ENCODE data around the gene GTPBP4.
A peak's percentile ranks its signal among the peaks of the same experiment; 100 is the strongest.

Gene GTPBP4

DNA sequence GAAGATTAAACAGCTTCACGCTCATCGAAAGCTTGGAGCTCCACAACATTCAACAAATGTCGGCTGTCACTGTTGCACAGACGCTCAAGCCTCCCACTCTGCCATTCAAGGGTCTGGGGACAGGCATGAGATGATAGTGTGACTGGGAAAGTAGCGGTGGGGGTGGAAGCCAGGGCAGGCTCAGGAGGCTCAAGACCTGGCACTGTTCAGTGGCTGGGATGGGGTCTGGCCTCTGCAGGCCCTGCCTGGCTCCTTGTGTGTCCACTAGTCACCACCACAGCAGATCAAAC, 13.5 kb upstream of the GTPBP4 start:
- H3K27me3 Mint-ChIP-seq: no peaks in the 10 kb centered on the region

GRCh38 chr10:976316-976715, 11.9 kb upstream of the GTPBP4 start:
- Mint-ChIP-seq H3K36me3 (peaks cover 15% of the 10 kb centered on the region), H3K27me3 (no peaks in the 10 kb centered on the region), H3K4me3 (no peak overlapping the region)

More for the DNA sequence above, 13.5 kb upstream of the GTPBP4 start:
- Mint-ChIP-seq H3K4me3 (no peak overlapping the region), H3K9me3 (ENCODE audit: low read depth) (peaks cover 12% of the 10 kb centered on the region), H3K4me1 (ENCODE audit: low read depth) (no peaks in the 10 kb centered on the region), H3K27ac (no peak overlapping the region), H3K36me3 (peaks cover 7% of the 10 kb centered on the region)

DNA sequence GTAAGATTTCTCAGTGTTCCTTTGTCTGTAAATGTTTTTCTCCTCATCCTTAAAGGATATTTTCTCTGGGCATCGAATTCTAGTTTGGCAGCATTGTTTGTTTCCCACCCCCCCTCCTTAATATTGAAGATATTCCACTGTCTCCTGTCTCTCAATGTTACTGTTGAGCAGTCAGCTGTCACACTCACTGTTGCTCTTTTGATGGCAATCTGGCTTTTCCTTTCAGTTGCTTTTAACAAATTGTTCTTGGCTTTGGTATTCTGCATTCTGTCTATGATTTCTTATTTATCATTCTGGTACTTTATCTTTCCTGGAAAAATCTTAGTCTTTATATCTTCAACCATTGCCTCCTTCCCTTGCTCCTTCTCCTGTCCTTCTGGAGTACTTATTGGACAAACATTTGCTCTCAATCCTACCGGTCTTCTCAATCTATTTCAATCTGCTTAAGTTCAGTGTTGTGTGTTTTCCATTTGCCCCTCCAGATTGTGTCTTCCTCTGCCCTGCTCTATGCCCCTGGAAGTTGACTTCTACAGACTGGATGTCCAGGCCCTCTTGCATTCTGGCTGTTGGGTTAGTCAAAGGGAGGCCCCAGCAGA, 9.3 kb upstream of the GTPBP4 start:
- H3K4me3 Mint-ChIP-seq: no peak overlapping the region
- peaks cover 17% of the 10 kb centered on the region for H3K9me3 Mint-ChIP-seq (ENCODE audit: low read depth)

More at GRCh38 chr10:976316-976715, 11.9 kb upstream of the GTPBP4 start:
- Mint-ChIP-seq H3K9me3 (ENCODE audit: low read depth) (peaks cover 17% of the 10 kb centered on the region), H3K4me1 (ENCODE audit: low read depth) (no peaks in the 10 kb centered on the region), H3K27ac (no peak overlapping the region)

DNA sequence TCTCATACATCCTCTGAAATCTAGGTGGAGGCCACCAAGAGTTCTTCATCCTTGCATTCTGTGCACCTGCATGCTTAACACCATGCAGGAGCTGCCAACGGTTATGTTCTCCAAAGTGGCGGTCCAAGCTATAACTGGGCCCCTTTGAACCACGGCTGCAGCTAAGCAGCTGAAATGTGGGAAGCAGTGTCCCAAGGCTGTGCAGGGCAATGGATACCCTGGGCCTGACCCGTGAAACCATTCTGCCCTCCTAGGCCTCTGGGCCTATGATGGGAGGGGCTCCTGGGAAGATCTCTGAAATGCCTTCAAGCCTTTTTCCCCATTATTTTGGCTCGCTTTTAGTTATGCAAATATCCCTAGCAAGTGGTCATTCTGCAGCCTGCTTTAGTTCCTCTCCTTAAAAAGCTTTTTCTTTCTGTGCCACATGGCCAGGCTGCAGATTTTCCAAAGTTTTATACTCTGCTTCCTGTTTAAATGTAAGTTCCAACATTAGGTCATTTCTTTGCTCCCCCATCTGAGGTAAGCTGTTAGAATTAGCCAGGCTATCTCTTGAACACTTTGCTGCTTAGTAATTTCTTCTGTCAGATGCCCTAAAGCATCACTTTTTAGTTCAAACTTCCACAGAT, 7.7 kb upstream of the GTPBP4 start:
- H3K27me3 Mint-ChIP-seq: no peaks in the 10 kb centered on the region
- H3K27ac Mint-ChIP-seq: no peak overlapping the region
- H3K9me3 Mint-ChIP-seq (ENCODE audit: low read depth): peaks cover 17% of the 10 kb centered on the region
- no peaks in the 10 kb centered on the region for H3K4me1 Mint-ChIP-seq (ENCODE audit: low read depth)
- peaks cover 15% of the 10 kb centered on the region for H3K36me3 Mint-ChIP-seq
- no peak overlapping the region for H3K4me3 Mint-ChIP-seq

More for the DNA sequence above, 9.3 kb upstream of the GTPBP4 start:
- H3K36me3 Mint-ChIP-seq: peaks cover 15% of the 10 kb centered on the region
- no peak overlapping the region for H3K27ac Mint-ChIP-seq
- no peaks in the 10 kb centered on the region for H3K4me1 Mint-ChIP-seq (ENCODE audit: low read depth)
- no peaks in the 10 kb centered on the region for H3K27me3 Mint-ChIP-seq

DNA sequence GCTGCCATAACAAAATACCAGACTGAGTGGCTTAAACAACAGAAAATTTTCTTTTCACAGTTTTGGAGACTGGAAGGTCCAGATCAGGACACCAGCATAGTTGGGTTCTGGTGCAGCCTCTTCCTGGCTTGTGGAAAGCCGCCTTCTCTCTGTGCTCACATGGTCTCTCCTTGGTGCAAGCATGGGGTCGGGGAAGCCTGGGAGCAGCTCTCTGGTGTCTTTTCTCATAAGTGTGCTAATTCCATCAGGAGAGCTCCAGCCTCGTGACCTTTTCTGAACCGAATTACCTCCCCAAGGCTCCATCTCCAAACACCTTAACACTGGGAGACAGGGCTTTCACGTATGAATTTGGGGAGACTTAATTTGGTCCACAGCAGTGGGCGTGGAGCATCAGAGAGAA, 4.8 kb upstream of the GTPBP4 start:
- H3K27me3 Mint-ChIP-seq: no peaks in the 10 kb centered on the region
- H3K4me1 Mint-ChIP-seq (ENCODE audit: low read depth): peaks cover 12% of the 10 kb centered on the region
- H3K27ac Mint-ChIP-seq: no peak overlapping the region
- H3K9me3 Mint-ChIP-seq (ENCODE audit: low read depth): peaks cover 14% of the 10 kb centered on the region
- no peak overlapping the region for H3K4me3 Mint-ChIP-seq
- H3K36me3 Mint-ChIP-seq: peaks cover 13% of the 10 kb centered on the region

DNA sequence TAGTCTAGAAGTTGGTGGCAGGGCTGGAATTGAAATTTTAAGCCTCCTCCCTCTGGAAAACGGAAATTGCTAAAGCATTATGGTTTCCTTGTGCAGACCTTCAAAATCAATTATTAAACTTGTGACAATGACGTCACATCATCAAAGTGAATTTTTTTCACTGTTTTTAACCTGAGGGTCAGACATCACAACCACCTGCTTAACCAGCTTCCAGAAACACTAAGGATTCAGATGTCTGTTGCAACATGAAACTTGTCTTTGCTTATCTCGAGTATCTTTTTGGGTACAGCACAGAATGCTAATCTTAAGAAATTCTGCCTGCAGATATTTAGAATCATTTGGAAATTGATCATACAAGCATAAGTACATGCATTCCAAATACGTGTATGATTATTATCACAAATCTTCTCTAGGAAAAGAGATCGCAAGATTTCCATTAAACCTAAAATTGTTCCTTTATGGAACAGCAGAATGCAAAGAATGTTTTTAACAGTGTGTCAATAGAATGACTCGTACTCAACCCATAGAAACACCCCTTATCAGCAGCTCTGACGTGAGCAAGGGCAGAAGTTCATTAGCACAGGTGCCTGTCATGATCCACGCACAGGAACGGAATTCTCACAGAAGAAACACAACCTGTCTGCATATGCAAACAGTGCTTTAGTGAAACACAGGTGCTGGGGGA, 4.1 kb upstream of the GTPBP4 start:
- Mint-ChIP-seq H3K27me3 (no peaks in the 10 kb centered on the region), H3K27ac (no peak overlapping the region), H3K9me3 (ENCODE audit: low read depth) (peaks cover 7% of the 10 kb centered on the region), H3K4me1 (ENCODE audit: low read depth) (peaks cover 12% of the 10 kb centered on the region), H3K36me3 (peaks cover 10% of the 10 kb centered on the region), H3K4me3 (no peak overlapping the region)

- H3K4me1 Mint-ChIP-seq (ENCODE audit: low read depth): peaks cover 23% of the 10 kb centered on the region
- peaks cover 12% of the 10 kb centered on the region for H3K36me3 Mint-ChIP-seq
- H3K27ac Mint-ChIP-seq: no peak overlapping the region
- H3K9me3 Mint-ChIP-seq (ENCODE audit: low read depth): peaks cover 5% of the 10 kb centered on the region
- H3K4me3 Mint-ChIP-seq: no peak overlapping the region
- no peaks in the 10 kb centered on the region for H3K27me3 Mint-ChIP-seq
Observed at GRCh38 chr10:985361-985760, 2.9 kb upstream of the GTPBP4 start.

GRCh38 chr10:986137-986825, 2.0 kb upstream of the GTPBP4 start:
- Mint-ChIP-seq H3K27ac (peak overlapping the region; percentile 98), H3K27me3 (no peaks in the 10 kb centered on the region), H3K9me3 (ENCODE audit: low read depth) (no peaks in the 10 kb centered on the region), H3K4me3 (peak overlapping the region; percentile 98), H3K36me3 (peaks cover 9% of the 10 kb centered on the region), H3K4me1 (ENCODE audit: low read depth) (peaks cover 32% of the 10 kb centered on the region)

GRCh38 chr10:986881-987619, 1.2 kb upstream of the GTPBP4 start:
- Mint-ChIP-seq H3K9me3 (ENCODE audit: low read depth) (no peaks in the 10 kb centered on the region), H3K27ac (peak overlapping the region; percentile 98), H3K27me3 (no peaks in the 10 kb centered on the region), H3K36me3 (peaks cover 9% of the 10 kb centered on the region), H3K4me3 (peak overlapping the region; percentile 98), H3K4me1 (ENCODE audit: low read depth) (peaks cover 34% of the 10 kb centered on the region)

DNA sequence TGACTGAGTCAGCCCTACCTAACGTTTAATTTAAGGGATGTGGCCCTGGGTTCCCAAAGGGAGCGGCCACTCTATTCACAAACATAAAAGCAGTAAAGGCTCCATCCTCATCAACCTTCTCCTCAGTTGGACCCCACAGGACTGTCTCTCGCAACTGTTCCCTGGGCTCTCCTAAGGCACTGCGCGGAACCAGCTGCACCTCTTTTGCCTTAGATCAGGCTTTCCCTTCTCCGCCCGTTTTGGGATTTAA, 689 bp upstream of the GTPBP4 start:
- no peaks in the 10 kb centered on the region for H3K9me3 Mint-ChIP-seq (ENCODE audit: low read depth)
- peak overlapping the region; percentile 98 for H3K4me3 Mint-ChIP-seq
- peak overlapping the region; percentile 98 for H3K27ac Mint-ChIP-seq
- H3K36me3 Mint-ChIP-seq: peaks cover 11% of the 10 kb centered on the region
- peaks cover 36% of the 10 kb centered on the region for H3K4me1 Mint-ChIP-seq (ENCODE audit: low read depth)
- no peaks in the 10 kb centered on the region for H3K27me3 Mint-ChIP-seq

DNA sequence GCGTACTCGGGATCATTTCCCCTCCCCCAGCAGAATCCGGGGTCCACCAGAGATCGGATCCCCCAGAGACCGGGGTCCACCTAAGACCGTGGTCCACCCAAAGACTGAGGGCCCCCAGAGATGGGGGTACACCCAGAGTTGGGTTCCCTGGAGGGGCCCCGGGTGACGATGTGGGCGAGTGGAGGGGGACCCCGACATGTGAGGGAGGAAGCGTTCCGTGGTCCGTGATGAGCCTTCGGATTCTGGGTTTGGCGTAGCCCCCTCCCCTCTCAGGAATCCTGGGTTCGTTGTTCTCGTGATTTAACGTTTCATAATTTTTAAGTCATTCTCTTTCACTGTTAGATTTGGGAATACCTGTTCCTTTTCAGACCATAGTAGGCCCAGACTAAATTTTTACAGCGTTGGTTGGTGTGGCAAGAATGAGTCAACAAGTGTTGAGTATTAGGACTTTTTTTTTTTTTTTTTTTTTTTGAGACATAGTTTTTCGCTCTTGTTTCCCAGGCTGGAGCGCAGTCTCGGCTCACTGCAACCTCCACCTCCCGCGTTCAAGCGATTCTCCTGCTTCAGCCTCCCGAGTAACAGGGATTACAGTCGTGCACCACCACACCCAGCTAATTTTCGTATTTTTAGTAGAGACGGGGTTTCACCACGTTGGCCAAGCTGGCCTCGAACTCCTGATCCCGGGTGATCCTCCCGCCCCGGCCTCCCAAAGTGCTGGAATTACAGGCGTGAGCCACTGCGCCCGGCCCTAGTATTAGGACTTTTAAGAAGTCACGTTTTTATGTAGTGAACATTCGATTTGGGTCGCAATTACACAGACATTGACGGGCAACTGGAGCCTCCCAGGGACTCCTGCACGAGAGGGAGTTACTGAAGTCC, 672 bp downstream of the GTPBP4 start:
- peaks cover 39% of the 10 kb centered on the region for H3K4me1 Mint-ChIP-seq (ENCODE audit: low read depth)
- peak overlapping the region; percentile 98 for H3K4me3 Mint-ChIP-seq
- H3K27ac Mint-ChIP-seq: peak overlapping the region; percentile 98
- H3K27me3 Mint-ChIP-seq: no peaks in the 10 kb centered on the region
- H3K9me3 Mint-ChIP-seq (ENCODE audit: low read depth): no peaks in the 10 kb centered on the region
- H3K36me3 Mint-ChIP-seq: peaks cover 12% of the 10 kb centered on the region

DNA sequence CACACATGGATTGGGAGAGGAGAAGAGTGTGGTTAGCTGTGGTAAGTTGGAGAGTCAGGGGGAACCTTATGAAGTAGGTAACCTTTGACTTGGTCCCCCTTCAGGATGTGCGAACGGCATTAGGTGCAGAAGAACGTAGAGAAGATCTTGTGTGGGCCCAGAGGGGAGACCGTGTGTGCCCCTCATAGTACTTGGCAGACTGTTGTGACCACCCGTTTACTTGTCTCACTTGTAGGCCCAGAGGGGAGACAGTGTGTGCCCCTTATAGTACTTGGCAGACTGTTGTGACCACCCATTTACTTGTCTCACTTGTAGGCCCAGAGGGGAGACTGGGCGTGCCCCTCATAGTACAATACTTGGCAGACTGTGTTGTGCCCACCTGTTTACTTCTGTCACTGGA, 2.6 kb downstream of the GTPBP4 start:
- peaks cover 22% of the 10 kb centered on the region for H3K36me3 Mint-ChIP-seq
- peak overlapping the region; percentile 98 for H3K4me3 Mint-ChIP-seq
- H3K9me3 Mint-ChIP-seq (ENCODE audit: low read depth): no peaks in the 10 kb centered on the region
- no peaks in the 10 kb centered on the region for H3K27me3 Mint-ChIP-seq
- H3K4me1 Mint-ChIP-seq (ENCODE audit: low read depth): peaks cover 46% of the 10 kb centered on the region
- H3K27ac Mint-ChIP-seq: peak overlapping the region; percentile 64

DNA sequence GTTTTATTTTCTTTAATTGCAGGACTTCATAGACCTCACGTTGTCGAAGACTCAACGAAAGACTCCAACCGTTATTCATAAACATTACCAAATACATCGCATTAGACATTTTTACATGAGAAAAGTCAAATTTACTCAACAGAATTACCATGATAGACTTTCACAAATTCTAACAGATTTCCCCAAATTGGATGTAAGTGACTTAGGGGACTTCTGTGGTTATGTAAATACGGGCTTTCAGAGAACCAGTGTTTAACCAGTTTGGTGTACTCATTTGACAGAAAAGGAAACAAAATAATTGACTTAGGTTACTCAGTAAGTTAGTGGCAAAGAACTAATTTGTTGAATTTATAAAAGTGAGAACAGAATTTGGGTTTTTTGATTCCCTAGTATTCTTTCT, 4.2 kb downstream of the GTPBP4 start:
- Mint-ChIP-seq H3K9me3 (ENCODE audit: low read depth) (no peaks in the 10 kb centered on the region), H3K36me3 (peaks cover 27% of the 10 kb centered on the region), H3K27me3 (no peaks in the 10 kb centered on the region), H3K4me3 (no peak overlapping the region), H3K27ac (no peak overlapping the region), H3K4me1 (ENCODE audit: low read depth) (peaks cover 37% of the 10 kb centered on the region)

- no peaks in the 10 kb centered on the region for H3K9me3 Mint-ChIP-seq (ENCODE audit: low read depth)
Observed at GRCh38 chr10:992871-993270, 4.6 kb downstream of the GTPBP4 start.

More at GRCh38 chr10:992871-993270, 4.6 kb downstream of the GTPBP4 start:
- peaks cover 27% of the 10 kb centered on the region for H3K36me3 Mint-ChIP-seq
- H3K27me3 Mint-ChIP-seq: no peaks in the 10 kb centered on the region
- H3K4me1 Mint-ChIP-seq (ENCODE audit: low read depth): peaks cover 35% of the 10 kb centered on the region
- H3K27ac Mint-ChIP-seq: no peak overlapping the region
- H3K4me3 Mint-ChIP-seq: no peak overlapping the region
